Hepatocyte (in vitro differentiated cells): ENCODE data around the gene SCN1B. TPM values are rescaled to one million over a fixed set of nuclear protein-coding genes. Genes with fewer than 3 reads are reported as not detected.

Source experiments
- DNase-seq: peaks from one replicate; pipeline ENCODE4 v3.0.0-alpha.2; 2016; ENCODE audit warnings: low spot score
- H2AFZ ChIP-seq: fragments of 200-600 bp; sonication (generic); 2 replicates; pipeline ENCODE4 v1.6.0; 2016; ENCODE audit warnings: antibody characterized with exemption, mild to moderate bottlenecking
- H3K27ac ChIP-seq: fragments of 200-600 bp; sonication (generic); 2 replicates; pipeline ENCODE4 v1.5.1; 2016; ENCODE audit warnings: mild to moderate bottlenecking
- H3K27me3 ChIP-seq: fragments of 200-600 bp; sonication (generic); 2 replicates; pipeline ENCODE4 v1.6.1; 2016
- H3K36me3 ChIP-seq: fragments of 200-600 bp; sonication (generic); replicated peaks from 2 replicates; pipeline ENCODE4 v1.5.1; 2016; ENCODE audit warnings: low read depth; ENCODE audit not compliant: insufficient read depth
- H3K4me1 ChIP-seq: fragments of 200-600 bp; sonication (generic); 2 replicates; pipeline ENCODE4 v1.5.1; 2016; ENCODE audit warnings: mild to moderate bottlenecking, moderate library complexity; ENCODE audit not compliant: insufficient read depth
- H3K4me2 ChIP-seq: fragments of 200-600 bp; sonication (generic); 2 replicates; pipeline ENCODE4 v1.6.0; 2016
- H3K4me3 ChIP-seq: fragments of 200-600 bp; sonication (generic); 2 replicates; pipeline ENCODE4 v1.5.1; 2016; ENCODE audit warnings: mild to moderate bottlenecking
- H3K79me2 ChIP-seq: fragments of 200-600 bp; sonication (generic); 2 replicates; pipeline ENCODE4 v1.6.0; 2017; ENCODE audit warnings: mild to moderate bottlenecking
- H3K9me2 ChIP-seq: fragments of 200-600 bp; sonication (generic); replicated peaks from 2 replicates; pipeline ENCODE4 v1.6.0; 2017; ENCODE audit warnings: mild to moderate bottlenecking; ENCODE audit not compliant: insufficient read depth
- H3K9me3 ChIP-seq: fragments of 200-600 bp; sonication (generic); 2 replicates; pipeline ENCODE4 v1.5.1; 2016; ENCODE audit warnings: low read depth, mild to moderate bottlenecking
- H4K20me1 ChIP-seq: fragments of 200-600 bp; sonication (generic); 2 replicates; pipeline ENCODE4 v1.6.0; 2016; ENCODE audit warnings: mild to moderate bottlenecking; ENCODE audit not compliant: insufficient read depth, poor library complexity, severe bottlenecking
- EZH2 ChIP-seq: fragments of 200-600 bp; sonication (generic); IDR thresholded peaks from 2 replicates; pipeline ENCODE4 v1.6.1; 2016; ENCODE audit warnings: antibody characterized with exemption, mild to moderate bottlenecking, borderline replicate concordance
- EZH2phosphoT487 ChIP-seq: fragments of 200-600 bp; sonication (generic); IDR thresholded peaks from one replicate; pipeline ENCODE4 v1.6.1; 2018; ENCODE audit warnings: antibody characterized with exemption, mild to moderate bottlenecking, low read depth, moderate library complexity; ENCODE audit not compliant: unreplicated experiment, severe bottlenecking
- WGBS: methylation state at CpG from one replicate; pipeline ENCODE4 v1.1.6; 2016; ENCODE audit warnings: low lambda C conversion rate; ENCODE audit errors: missing lambda C conversion rate; 5-methylcytosine and 5-hydroxymethylcytosine counted together
- polyA plus RNA-seq: library from polyadenylated mRNA; unstranded; fragments of >200 nt; fragmentation: Nextera tagmentation; extraction: Ambion mirVana; gene quantifications from 2 replicates; pipeline ENCODE4 v1.2.1, GENCODE V29; 2016
- total RNA-seq: library from RNA; depleted of rRNA; stranded (reverse); fragments of >200 nt; gene quantifications from 2 replicates; pipeline ENCODE4 v1.2.3, GENCODE V29; 2014
- TF ChIP-seq, protein P1 (sequence below): fragments of 200-600 bp; sonication (generic); IDR thresholded peaks from 2 replicates; pipeline ENCODE4 v1.5.1; 2016; ENCODE audit warnings: antibody characterized with exemption, mild to moderate bottlenecking; ENCODE audit not compliant: poor library complexity

The SCN1B gene
- total and polyA plus RNA-seq, 2 experiments from 2014 or later: 0.60 to 3.1 TPM

DNA sequence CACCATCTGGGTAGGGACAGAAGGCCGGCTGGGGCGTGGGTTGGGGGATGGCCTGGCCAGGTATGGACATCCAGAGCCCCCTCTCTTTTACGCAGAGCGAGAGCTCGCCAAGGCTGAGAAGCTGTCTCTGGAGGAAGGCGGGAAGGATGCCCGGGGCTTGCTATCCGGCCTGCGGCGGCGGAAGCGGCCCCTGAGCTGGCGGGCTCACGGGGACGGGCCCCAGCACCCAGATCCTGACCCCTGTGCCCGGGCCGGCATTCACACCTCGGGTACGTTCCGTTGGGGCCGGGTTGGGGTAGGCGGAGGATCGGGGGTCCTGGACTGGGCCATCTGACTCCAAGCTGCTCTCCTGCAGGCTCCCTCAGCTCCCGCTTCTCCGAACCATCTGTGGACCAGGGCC lies 8.7 kb upstream of the SCN1B start:
- WGBS: 99% methylated on average over 25 of the region's 25 CpGs
- H3K36me3 ChIP-seq: no peaks in the 10 kb centered on the region
- TF ChIP-seq EZH2: no peak
- no peaks in the 10 kb centered on the region for H4K20me1 ChIP-seq
- H3K79me2 ChIP-seq: no peaks in the 10 kb centered on the region
- H3K4me2 ChIP-seq: no peak overlapping the region
- no peak overlapping the region for H3K27ac ChIP-seq
- no peaks in the 10 kb centered on the region for H3K4me1 ChIP-seq
- DNase-seq: no peak
- no peak overlapping the region for H2AFZ ChIP-seq
- H3K4me3 ChIP-seq: no peak overlapping the region
- no peaks in the 10 kb centered on the region for H3K9me3 ChIP-seq
- H3K27me3 ChIP-seq: no peaks in the 10 kb centered on the region
- no peaks in the 10 kb centered on the region for H3K9me2 ChIP-seq

DNA sequence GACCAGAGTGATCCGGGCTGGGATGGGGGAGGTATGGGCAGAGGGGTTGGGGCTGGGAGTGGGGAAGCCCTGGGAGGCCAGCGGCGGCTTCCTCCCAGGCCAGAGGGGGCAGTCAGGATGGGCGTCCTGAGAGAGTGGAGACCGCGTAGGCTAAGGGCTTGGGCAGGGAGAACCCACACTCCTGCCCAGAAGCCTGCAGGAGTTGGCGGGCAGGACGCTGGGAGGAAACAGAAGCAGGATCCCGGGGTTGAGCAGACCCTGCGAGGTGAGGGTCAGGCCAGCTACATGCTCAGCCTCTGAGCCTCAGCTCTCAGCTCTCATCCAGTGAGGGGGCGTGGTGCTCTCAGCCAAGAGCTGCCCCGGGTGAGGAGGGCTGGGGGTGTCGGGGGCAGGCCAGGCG lies 7.8 kb upstream of the SCN1B start:
- WGBS: 95% methylated on average over 10 of the region's 14 CpGs
- H3K4me2 ChIP-seq: no peak overlapping the region
- no peak overlapping the region for H2AFZ ChIP-seq
- no peak overlapping the region for H3K27ac ChIP-seq
- no peaks in the 10 kb centered on the region for H3K36me3 ChIP-seq
- no peak overlapping the region for H3K4me3 ChIP-seq
- TF ChIP-seq EZH2phosphoT487: no peak
- TF ChIP-seq, protein P1, sequence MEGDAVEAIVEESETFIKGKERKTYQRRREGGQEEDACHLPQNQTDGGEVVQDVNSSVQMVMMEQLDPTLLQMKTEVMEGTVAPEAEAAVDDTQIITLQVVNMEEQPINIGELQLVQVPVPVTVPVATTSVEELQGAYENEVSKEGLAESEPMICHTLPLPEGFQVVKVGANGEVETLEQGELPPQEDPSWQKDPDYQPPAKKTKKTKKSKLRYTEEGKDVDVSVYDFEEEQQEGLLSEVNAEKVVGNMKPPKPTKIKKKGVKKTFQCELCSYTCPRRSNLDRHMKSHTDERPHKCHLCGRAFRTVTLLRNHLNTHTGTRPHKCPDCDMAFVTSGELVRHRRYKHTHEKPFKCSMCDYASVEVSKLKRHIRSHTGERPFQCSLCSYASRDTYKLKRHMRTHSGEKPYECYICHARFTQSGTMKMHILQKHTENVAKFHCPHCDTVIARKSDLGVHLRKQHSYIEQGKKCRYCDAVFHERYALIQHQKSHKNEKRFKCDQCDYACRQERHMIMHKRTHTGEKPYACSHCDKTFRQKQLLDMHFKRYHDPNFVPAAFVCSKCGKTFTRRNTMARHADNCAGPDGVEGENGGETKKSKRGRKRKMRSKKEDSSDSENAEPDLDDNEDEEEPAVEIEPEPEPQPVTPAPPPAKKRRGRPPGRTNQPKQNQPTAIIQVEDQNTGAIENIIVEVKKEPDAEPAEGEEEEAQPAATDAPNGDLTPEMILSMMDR: no peak
- TF ChIP-seq EZH2: no peak
- H4K20me1 ChIP-seq: no peaks in the 10 kb centered on the region
- no peak for DNase-seq
- no peaks in the 10 kb centered on the region for H3K9me2 ChIP-seq
- H3K9me3 ChIP-seq: no peaks in the 10 kb centered on the region
- no peaks in the 10 kb centered on the region for H3K27me3 ChIP-seq
- no peaks in the 10 kb centered on the region for H3K79me2 ChIP-seq
- H3K4me1 ChIP-seq: no peaks in the 10 kb centered on the region

DNA sequence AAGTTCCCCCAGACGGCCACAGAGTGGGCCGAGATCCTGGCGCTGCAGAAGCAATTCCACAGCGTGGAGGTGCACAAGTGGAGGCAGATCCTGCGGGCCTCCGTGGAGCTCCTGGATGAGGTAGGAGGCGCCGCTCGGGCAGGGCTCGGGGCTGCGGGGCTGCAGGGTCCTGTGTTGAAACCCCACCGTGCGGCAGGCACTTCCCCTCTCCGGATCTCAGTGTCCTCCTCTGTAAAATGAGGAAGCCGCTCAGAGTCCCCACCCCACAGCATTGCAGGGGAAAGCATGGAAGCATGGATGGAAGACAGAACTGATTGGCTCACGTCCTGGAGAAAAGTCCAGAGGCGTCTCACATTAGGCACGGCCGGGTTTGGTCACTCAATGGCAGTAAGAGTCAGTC lies 6.8 kb upstream of the SCN1B start:
- H3K27ac ChIP-seq: no peak overlapping the region
- H3K27me3 ChIP-seq: no peaks in the 10 kb centered on the region
- no peak for TF ChIP-seq EZH2phosphoT487
- no peak for TF ChIP-seq EZH2
- TF ChIP-seq, protein P1: no peak
- H3K4me2 ChIP-seq: no peak overlapping the region
- no peaks in the 10 kb centered on the region for H3K4me1 ChIP-seq
- H2AFZ ChIP-seq: no peak overlapping the region
- H3K79me2 ChIP-seq: no peaks in the 10 kb centered on the region
- H3K9me2 ChIP-seq: no peaks in the 10 kb centered on the region
- H3K36me3 ChIP-seq: no peaks in the 10 kb centered on the region
- no peaks in the 10 kb centered on the region for H3K9me3 ChIP-seq
- no peak overlapping the region for H3K4me3 ChIP-seq
- H4K20me1 ChIP-seq: no peaks in the 10 kb centered on the region
- WGBS: 91% methylated on average over 17 of the region's 19 CpGs
- DNase-seq: no peak

DNA sequence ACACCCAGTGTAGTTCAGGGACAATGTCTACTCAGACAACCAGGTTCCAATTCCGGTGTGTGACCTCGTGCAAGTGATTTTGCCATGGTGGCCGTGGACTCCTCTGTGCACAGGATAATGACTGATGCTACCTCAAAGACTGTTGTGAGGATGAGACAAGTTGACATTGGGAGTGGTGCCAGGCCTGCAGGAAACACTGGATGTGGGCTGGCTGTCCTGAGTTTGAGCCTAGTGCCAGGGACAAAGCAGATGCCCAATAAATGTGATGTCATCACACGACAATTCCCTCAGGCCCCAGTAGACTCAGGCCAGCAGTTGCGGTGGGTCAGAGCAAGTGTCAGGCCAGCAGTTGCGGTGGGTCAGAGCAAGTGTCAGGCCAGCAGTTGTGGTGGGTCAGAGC lies 6.2 kb upstream of the SCN1B start:
- no peaks in the 10 kb centered on the region for H3K79me2 ChIP-seq
- H3K4me2 ChIP-seq: no peak overlapping the region
- no peak overlapping the region for H3K27ac ChIP-seq
- no peaks in the 10 kb centered on the region for H4K20me1 ChIP-seq
- no peaks in the 10 kb centered on the region for H3K36me3 ChIP-seq
- H2AFZ ChIP-seq: no peak overlapping the region
- no peak overlapping the region for H3K4me3 ChIP-seq
- no peaks in the 10 kb centered on the region for H3K27me3 ChIP-seq
- no peak for TF ChIP-seq EZH2
- TF ChIP-seq EZH2phosphoT487: no peak
- TF ChIP-seq, protein P1: no peak
- no peak for DNase-seq
- H3K4me1 ChIP-seq: no peaks in the 10 kb centered on the region
- H3K9me2 ChIP-seq: no peaks in the 10 kb centered on the region
- no peaks in the 10 kb centered on the region for H3K9me3 ChIP-seq
- WGBS: 98% methylated on average over 6 of the region's 6 CpGs
